ENCODE results near the gene MFSD6.

DNA sequence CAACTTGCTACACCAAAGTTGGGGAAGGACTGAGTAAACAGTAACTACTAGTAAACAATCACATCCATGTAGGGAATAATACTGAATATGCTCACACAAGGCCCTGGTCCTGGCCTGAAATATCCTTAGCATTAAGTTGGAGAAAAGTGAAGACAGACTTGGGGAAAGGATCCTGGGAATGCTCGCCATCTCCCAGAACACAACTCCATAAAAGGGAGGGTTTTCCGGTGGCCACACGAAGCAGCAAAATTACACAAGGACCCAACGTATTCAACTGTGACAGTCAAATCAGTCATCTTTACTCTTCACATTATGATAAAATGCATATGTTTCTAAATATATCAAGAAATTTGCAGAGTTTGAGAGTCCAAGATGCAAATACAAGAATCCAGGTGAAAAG is 119.1 kb downstream of the MFSD6 start:
- no peak for TF ChIP-seq RAD21 (IDR thresholded peaks at IDR 0.05; ENCODE audit: low read depth)
- no peak for TF ChIP-seq TEAD4 (IDR thresholded peaks at IDR 0.05)
- TF ChIP-seq, protein P1, sequence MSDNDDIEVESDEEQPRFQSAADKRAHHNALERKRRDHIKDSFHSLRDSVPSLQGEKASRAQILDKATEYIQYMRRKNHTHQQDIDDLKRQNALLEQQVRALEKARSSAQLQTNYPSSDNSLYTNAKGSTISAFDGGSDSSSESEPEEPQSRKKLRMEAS (IDR thresholded peaks at IDR 0.05), result no peak
- TF ChIP-seq FOXM1 (IDR thresholded peaks at IDR 0.05; ENCODE audit: borderline replicate concordance, low read depth), result no peak
- TF ChIP-seq EP300 (IDR thresholded peaks at IDR 0.05; ENCODE audit: borderline replicate concordance), result no peak
- TF ChIP-seq CEBPB (IDR thresholded peaks at IDR 0.05), result no peak
- TF ChIP-seq TAF1 (IDR thresholded peaks at IDR 0.05; ENCODE audit: low read depth), result no peak
- TF ChIP-seq, protein P2, sequence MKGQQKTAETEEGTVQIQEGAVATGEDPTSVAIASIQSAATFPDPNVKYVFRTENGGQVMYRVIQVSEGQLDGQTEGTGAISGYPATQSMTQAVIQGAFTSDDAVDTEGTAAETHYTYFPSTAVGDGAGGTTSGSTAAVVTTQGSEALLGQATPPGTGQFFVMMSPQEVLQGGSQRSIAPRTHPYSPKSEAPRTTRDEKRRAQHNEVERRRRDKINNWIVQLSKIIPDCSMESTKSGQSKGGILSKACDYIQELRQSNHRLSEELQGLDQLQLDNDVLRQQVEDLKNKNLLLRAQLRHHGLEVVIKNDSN (IDR thresholded peaks at IDR 0.05), result no peak
- TF ChIP-seq NFIC (IDR thresholded peaks at IDR 0.05), result no peak

Data from Ishikawa (cell line).